ENCODE results near the gene BPIFB3. TPM values are rescaled to one million over a fixed set of nuclear protein-coding genes. Genes with fewer than 3 reads are reported as not detected.
"Not testable (repeated sequence)": the region's sequence is repeated elsewhere in the genome, so short reads cannot be mapped to it uniquely, and the experiment has no call there.

BPIFB3 gene
- polyA plus RNA-seq, 3 donors = not detected

- H3K9me3 Mint-ChIP-seq = peaks cover 0 to 10% (median 4%) of the 10 kb centered on the region in 7 donors
- Histone ChIP-seq H3K36me3 (replicated peaks in 1 of 2; ENCODE audit: control insufficient read depth in 1 of 2, insufficient read depth in 2 of 2, low read length in 2 of 2) (no peaks in the 10 kb centered on the region), H3K9ac (ENCODE audit: insufficient read depth, low read length, poor library complexity, severe bottlenecking) (no peak overlapping the region), H3K4me1 (ENCODE audit: control insufficient read depth in 1 of 2, insufficient read depth in 2 of 2, low read length in 2 of 2) (no peaks in the 10 kb centered on the region), H3K4me3 (replicated peaks in 1 of 3; ENCODE audit: low read depth in 2 of 3, low read length in 3 of 3) (no peak overlapping the region), H3K4me2 (replicated peaks; ENCODE audit: extremely low read depth, low read length, poor library complexity, severe bottlenecking) (no peak overlapping the region), H3K27me3 (ENCODE audit: control insufficient read depth in 2 of 2, insufficient read depth in 2 of 2, low read length in 2 of 2) (no peaks in the 10 kb centered on the region), H3K27ac (ENCODE audit: low read depth in 1 of 2, low read length in 2 of 2) (no peak overlapping the region), H2AFZ (ENCODE audit: insufficient read depth, low read depth, low read length, poor library complexity, severe bottlenecking) (no peak overlapping the region), H4K20me1 (ENCODE audit: insufficient read depth, low read length) (no peaks in the 10 kb centered on the region), H3K79me2 (ENCODE audit: insufficient read depth, low read length) (no peaks in the 10 kb centered on the region), H3K9me3 (replicated peaks in 1 of 2; ENCODE audit: control insufficient read depth in 1 of 2, insufficient read depth in 1 of 2, low read length in 2 of 2) (peaks cover 0 to 5% of the 10 kb centered on the region in 2 donors)
- H3K27me3 Mint-ChIP-seq (ENCODE audit: low read depth in 3 of 3) = peaks cover 3 to 10% (median 10%) of the 10 kb centered on the region in 3 donors
- intact Hi-C loops (cut with micrococcal nuclease) = no loop called here
- peaks cover 4% of the 10 kb centered on the region for H3K4me1 Mint-ChIP-seq
- H3K27ac Mint-ChIP-seq = peak overlapping the region in 1 of 7 donors; percentile 42
- no peaks in the 10 kb centered on the region for H3K36me3 Mint-ChIP-seq
- no peak for TF ChIP-seq CTCF (IDR thresholded peaks at IDR 0.05)
- no peak overlapping the region for H3K4me3 Mint-ChIP-seq
- WGBS (ENCODE audit: insufficient coverage) = 100% methylated on average over 1 of the region's 3 CpGs
- no peak for DNase-seq
Measured at GRCh38 chr20:33119725-33120720, 66.3 kb downstream of the BPIFB3 start.

GRCh38 chr20:33120934-33121333 is 67.2 kb downstream of the BPIFB3 start:
- peaks cover 0 to 5% of the 10 kb centered on the region in 2 donors for H3K9me3 ChIP-seq (replicated peaks in 1 of 2; ENCODE audit: control insufficient read depth in 1 of 2, insufficient read depth in 1 of 2, low read length in 2 of 2)
- H3K4me1 ChIP-seq (ENCODE audit: control insufficient read depth in 1 of 2, insufficient read depth in 2 of 2, low read length in 2 of 2) = no peaks in the 10 kb centered on the region
- TF ChIP-seq CTCF (IDR thresholded peaks at IDR 0.05) = no peak
- H3K36me3 Mint-ChIP-seq = no peaks in the 10 kb centered on the region
- no peak overlapping the region for H3K4me3 Mint-ChIP-seq
- H3K9me3 Mint-ChIP-seq = peaks cover 0 to 8% (median 4%) of the 10 kb centered on the region in 7 donors
- no peak overlapping the region for H2AFZ ChIP-seq (ENCODE audit: insufficient read depth, low read depth, low read length, poor library complexity, severe bottlenecking)
- 100% methylated on average over 1 of the region's 3 CpGs for WGBS (ENCODE audit: insufficient coverage)
- no peak overlapping the region for H3K27ac ChIP-seq (ENCODE audit: low read depth in 1 of 2, low read length in 2 of 2)
- H3K36me3 ChIP-seq (replicated peaks in 1 of 2; ENCODE audit: control insufficient read depth in 1 of 2, insufficient read depth in 2 of 2, low read length in 2 of 2) = no peaks in the 10 kb centered on the region
- no peaks in the 10 kb centered on the region for H3K27me3 ChIP-seq (ENCODE audit: control insufficient read depth in 2 of 2, insufficient read depth in 2 of 2, low read length in 2 of 2)
- H3K27ac Mint-ChIP-seq = no peak overlapping the region
- no peak overlapping the region for H3K4me3 ChIP-seq (replicated peaks in 1 of 3; ENCODE audit: low read depth in 2 of 3, low read length in 3 of 3)
- no peaks in the 10 kb centered on the region for H3K79me2 ChIP-seq (ENCODE audit: insufficient read depth, low read length)
- peaks cover 4% of the 10 kb centered on the region for H3K4me1 Mint-ChIP-seq
- DNase-seq = no peak
- H3K4me2 ChIP-seq (replicated peaks; ENCODE audit: extremely low read depth, low read length, poor library complexity, severe bottlenecking) = no peak overlapping the region
- H3K27me3 Mint-ChIP-seq (ENCODE audit: low read depth in 3 of 3) = peaks cover 3 to 10% (median 10%) of the 10 kb centered on the region in 3 donors
- H3K9ac ChIP-seq (ENCODE audit: insufficient read depth, low read length, poor library complexity, severe bottlenecking) = no peak overlapping the region
- intact Hi-C loops (cut with micrococcal nuclease) = no loop called here
- no peaks in the 10 kb centered on the region for H4K20me1 ChIP-seq (ENCODE audit: insufficient read depth, low read length)

- DNase-seq; H3K79me2 ChIP-seq (ENCODE audit: insufficient read depth, low read length); H3K27me3 ChIP-seq (ENCODE audit: control insufficient read depth in 2 of 2, insufficient read depth in 2 of 2, low read length in 2 of 2); H3K36me3 Mint-ChIP-seq; H3K4me2 ChIP-seq (replicated peaks; ENCODE audit: extremely low read depth, low read length, poor library complexity, severe bottlenecking); H3K9me3 ChIP-seq (replicated peaks in 1 of 2; ENCODE audit: control insufficient read depth in 1 of 2, insufficient read depth in 1 of 2, low read length in 2 of 2); H3K4me3 ChIP-seq (replicated peaks in 1 of 3; ENCODE audit: low read depth in 2 of 3, low read length in 3 of 3); H3K4me3 Mint-ChIP-seq; H3K27ac Mint-ChIP-seq; H3K27ac ChIP-seq (ENCODE audit: low read depth in 1 of 2, low read length in 2 of 2); H3K36me3 ChIP-seq (replicated peaks in 1 of 2; ENCODE audit: control insufficient read depth in 1 of 2, insufficient read depth in 2 of 2, low read length in 2 of 2); H3K9ac ChIP-seq (ENCODE audit: insufficient read depth, low read length, poor library complexity, severe bottlenecking); H4K20me1 ChIP-seq (ENCODE audit: insufficient read depth, low read length); intact Hi-C loops (cut with micrococcal nuclease); H3K4me1 ChIP-seq (ENCODE audit: control insufficient read depth in 1 of 2, insufficient read depth in 2 of 2, low read length in 2 of 2); H2AFZ ChIP-seq (ENCODE audit: insufficient read depth, low read depth, low read length, poor library complexity, severe bottlenecking); H3K9me3 Mint-ChIP-seq; H3K4me1 Mint-ChIP-seq; H3K27me3 Mint-ChIP-seq (ENCODE audit: low read depth in 3 of 3): not testable (repeated sequence)
- WGBS (ENCODE audit: insufficient coverage) = no CpG with 5 or more reads among the region's 1 CpG
Measured at GRCh38 chr20:33122297-33122696, 68.6 kb downstream of the BPIFB3 start.

Measured in CD14-positive monocyte (primary cell).